HepG2 (cell line): ENCODE data around the gene HHATL. TPM values are rescaled to one million over a fixed set of nuclear protein-coding genes. Genes with fewer than 3 reads are reported as not detected.

Experiments used
- ATAC-seq: fragments of 200-7000 bp; cut with Tn5 transposase; 3 replicates; pipeline ENCODE4 v1.9.1; 2020; ENCODE audit warnings: mild to moderate bottlenecking, moderate library complexity
- BruUV-seq: library from RNA; stranded (reverse); fragments of 400-500 nt; replicated peaks from 2 replicates; lab custom pipeline; 2021; lab: Mats Ljungman, UMichigan
- CTCF ChIA-PET: fragments of 300-600 bp; formaldehyde crosslinking; extraction: SDS; loops from one replicate; lab custom pipeline; 2021; ENCODE audit warnings: low total read pairs, inconsistent platforms, low intra/inter-chr PET ratio; lab: Yijun Ruan, JAX
- POLR2A ChIA-PET: fragments of 350-600 bp; sonication (Branson Sonifier 250); formaldehyde crosslinking; loops from one replicate; lab custom pipeline; 2020; ENCODE audit warnings: antibody characterized with exemption, inconsistent platforms; lab: Yijun Ruan, JAX
- DNase-seq: peaks from one replicate; pipeline ENCODE4 v3.0.0-alpha.2; 2015; ENCODE audit warnings: low spot score
- FAIRE-seq: peaks from 3 replicates; lab custom pipeline; 2011; peaks lifted over from hg19 to GRCh38; lab: Jason Lieb, UNC
- H2AFZ ChIP-seq: one replicate; pipeline ENCODE4 v1.6.1; 2011; ENCODE audit warnings: low read length, inconsistent platforms
- H3K27ac ChIP-seq: fragments of 300-600 bp; 3 replicates; pipeline ENCODE4 v1.8.0; 2011; ENCODE audit warnings: mixed run types, mild to moderate bottlenecking, mixed read lengths, low read length, inconsistent platforms; ENCODE audit not compliant: insufficient read depth; ENCODE audit errors: extremely low read length
- H3K27me3 ChIP-seq, 2 experiments: fragments of 200-600 bp in 1 of 2; 2 replicates in 1 of 2; 3 replicates in 1 of 2; pipeline versions ENCODE4 v1.6.0 to v1.8.0; 2011; ENCODE audit warnings: low read length in 2 of 2, mild to moderate bottlenecking in 2 of 2, moderate library complexity in 2 of 2, inconsistent platforms in 1 of 2; ENCODE audit not compliant: insufficient read depth in 2 of 2, control insufficient read depth in 1 of 2
- H3K36me3 ChIP-seq, 2 experiments: fragments of 200-600 bp in 1 of 2; replicated peaks in 1 of 2; 2 replicates in 1 of 2; 3 replicates in 1 of 2; pipeline versions ENCODE4 v1.5.1 to v1.8.0; 2011; ENCODE audit warnings: low read length in 2 of 2, inconsistent platforms in 1 of 2; ENCODE audit not compliant: insufficient read depth in 2 of 2, control insufficient read depth in 1 of 2
- H3K4me1 ChIP-seq: 2 replicates; pipeline ENCODE4 v1.5.1; 2012; ENCODE audit warnings: low read length, inconsistent platforms; ENCODE audit not compliant: insufficient read depth
- H3K4me2 ChIP-seq: 2 replicates; pipeline ENCODE4 v1.6.0; 2011; ENCODE audit warnings: low read depth, low read length, inconsistent platforms
- H3K4me3 ChIP-seq, 3 experiments: fragments of 200-600 bp in 1 of 3; sonication (generic), shearing (Covaris generic) in 1 of 3; replicated peaks in 1 of 3; 2 replicates each; pipeline ENCODE4 v1.5.1; 2011 to 2016; ENCODE audit warnings: low read length in 3 of 3, inconsistent platforms in 2 of 3, low read depth in 2 of 3, mild to moderate bottlenecking in 2 of 3, control low read depth in 1 of 3, mixed read lengths in 1 of 3; ENCODE audit not compliant: insufficient read depth in 1 of 3
- H3K79me2 ChIP-seq: one replicate; pipeline ENCODE4 v1.6.1; 2011; ENCODE audit warnings: low read length, inconsistent platforms; ENCODE audit not compliant: insufficient read depth
- H3K9ac ChIP-seq: 2 replicates; pipeline ENCODE4 v1.6.0; 2011; ENCODE audit warnings: mild to moderate bottlenecking, low read depth, low read length, inconsistent platforms; ENCODE audit not compliant: insufficient read depth
- H3K9me3 ChIP-seq: 2 replicates; pipeline ENCODE4 v1.5.1; 2012; ENCODE audit warnings: mild to moderate bottlenecking, low read length
- H4K20me1 ChIP-seq: 2 replicates; pipeline ENCODE4 v1.6.0; 2011; ENCODE audit warnings: inconsistent platforms, mild to moderate bottlenecking, low read length, moderate library complexity; ENCODE audit not compliant: insufficient read depth
- GATA4 ChIP-seq: sonication (generic); IDR thresholded peaks from 2 replicates; pipeline ENCODE4 v1.6.1; 2016; ENCODE audit warnings: antibody characterized with exemption, low read depth, borderline replicate concordance
- KLF6 ChIP-seq: IDR thresholded peaks from 2 replicates; pipeline ENCODE4 v1.8.0; 2016; ENCODE audit warnings: missing biosample characterization, missing genetic modification reagents
- KLF9 ChIP-seq: IDR thresholded peaks from 2 replicates; pipeline ENCODE4 v1.6.1; 2016; ENCODE audit warnings: low read depth
- PLSCR1 ChIP-seq: sonication (generic); formaldehyde crosslinking; IDR thresholded peaks from 2 replicates; pipeline ENCODE4 v1.5.0; 2020; ENCODE audit warnings: missing genetic modification reagents, mild to moderate bottlenecking, borderline replicate concordance
- SAFB2 ChIP-seq: sonication (generic); formaldehyde crosslinking; IDR thresholded peaks from 2 replicates; pipeline ENCODE4 v1.5.1; 2020; ENCODE audit warnings: missing genetic modification reagents, low read depth, mild to moderate bottlenecking, borderline replicate concordance
- THRA ChIP-seq: sonication (generic); formaldehyde crosslinking; IDR thresholded peaks from 2 replicates; pipeline ENCODE4 v1.4.0; 2020; ENCODE audit warnings: missing genetic modification reagents, borderline replicate concordance
- TMF1 ChIP-seq: sonication (generic); formaldehyde crosslinking; IDR thresholded peaks from 2 replicates; pipeline ENCODE4 v1.8.1; 2022; ENCODE audit warnings: low read depth, missing genetic modification reagents
- TSC22D2 ChIP-seq: sonication (generic); formaldehyde crosslinking; IDR thresholded peaks from 2 replicates; pipeline ENCODE4 v1.5.1; 2020; ENCODE audit warnings: missing genetic modification reagents, mild to moderate bottlenecking, borderline replicate concordance
- XBP1 ChIP-seq: sonication (generic); formaldehyde crosslinking; IDR thresholded peaks from 2 replicates; pipeline ENCODE4 v1.5.0; 2020; ENCODE audit warnings: missing genetic modification reagents
- ZNF207 ChIP-seq: fragments of 450-650 bp; IDR thresholded peaks from 2 replicates; pipeline ENCODE4 v1.6.1; 2016; ENCODE audit warnings: antibody characterized with exemption, borderline replicate concordance
- ZNF543 ChIP-seq: sonication (generic); formaldehyde crosslinking; IDR thresholded peaks from 2 replicates; pipeline ENCODE4 v1.4.0; 2020; ENCODE audit warnings: mild to moderate bottlenecking, missing genetic modification reagents
- ZNF570 ChIP-seq: sonication (generic); formaldehyde crosslinking; IDR thresholded peaks from 2 replicates; pipeline ENCODE4 v1.4.0; 2020; ENCODE audit warnings: mild to moderate bottlenecking, missing genetic modification reagents, borderline replicate concordance
- ZNF775 ChIP-seq: sonication (generic); formaldehyde crosslinking; IDR thresholded peaks from 2 replicates; pipeline ENCODE4 v1.4.0; 2020; ENCODE audit warnings: missing genetic modification reagents, mild to moderate bottlenecking, moderate library complexity, borderline replicate concordance
- ZSCAN5A ChIP-seq: sonication (generic); formaldehyde crosslinking; IDR thresholded peaks from 2 replicates; pipeline ENCODE4 v1.8.0; 2022; ENCODE audit warnings: mild to moderate bottlenecking, missing genetic modification reagents, borderline replicate concordance
- WGBS: methylation state at CpG from one replicate; pipeline ENCODE4 v1.1.6; 2017; ENCODE audit warnings: low lambda C conversion rate; 5-methylcytosine and 5-hydroxymethylcytosine counted together
- in situ Hi-C: cut with HindIII; loops from 2 replicates; pipeline ENCODE4 v1.10.0; 2017; ENCODE audit warnings: low pct_unique_long_range_greater_than_20kb; ENCODE audit not compliant: extremely low pct_ligation_motif_present
- intact Hi-C: fragments of 100-400 bp; cut with micrococcal nuclease; formaldehyde crosslinking; loops from one replicate; pipeline ENCODE4 v1.10.0; 2022; ENCODE audit not compliant: unreplicated experiment
- polyA plus RNA-seq, 8 experiments: library from polyadenylated mRNA; depleted of rRNA in 3 of 8; stranded (reverse) in 7 of 8; unstranded in 1 of 8; fragments of >200 nt; fragmentation: Illumina TruSeq in 4 of 8; extraction: Trizol in 4 of 8; gene quantifications; 2 replicates each; pipeline versions ENCODE4 v1.2.1 to v1.2.3, GENCODE V29; 2011 to 2016; ENCODE audit warnings: low read depth in 4 of 8, missing spikeins in 1 of 8, mixed read lengths in 1 of 8; ENCODE audit not compliant: insufficient read depth in 1 of 8
- total RNA-seq, 5 experiments: library from RNA; depleted of rRNA; stranded (reverse); fragments of >200 nt; fragmentation: Illumina TruSeq; extraction: Trizol; gene quantifications; 2 replicates each; pipeline ENCODE4 v1.2.3, GENCODE V29; 2016; ENCODE audit warnings: low read depth in 1 of 5

Gene HHATL
- total and polyA plus RNA-seq, 2 of the 13 experiments (the other 11 are each of a cell fraction or from before 2014, with no cell fraction given), result 0.26 TPM; not detected in 1

GRCh38 chr3:42725454-42725853 is 22.9 kb upstream of the HHATL start (continued):
- TF ChIP-seq ZNF775, result no peak
- TF ChIP-seq THRA (CRISPR knock-in tag), result no peak
- TF ChIP-seq XBP1 (CRISPR knock-in tag), result no peak
- no peak for TF ChIP-seq GATA4
- no peak for TF ChIP-seq PLSCR1 (CRISPR knock-in tag)
- TF ChIP-seq KLF9 (CRISPR knock-in tag), result no peak
- TF ChIP-seq ZNF543, result no peak
- TF ChIP-seq TSC22D2, result no peak
- no peak for TF ChIP-seq ZNF207

- CTCF ChIA-PET, result no interaction called here
- DNase-seq (no peak), ATAC-seq (no peak), FAIRE-seq (no peak)
- in situ Hi-C loops, result no loop called here
- WGBS, result 64% methylated on average over 2 of the region's 2 CpGs
- Histone ChIP-seq H3K9me3 (no peaks in the 10 kb centered on the region), H3K4me3 (no peak overlapping the region), H3K79me2 (no peaks in the 10 kb centered on the region), H4K20me1 (no peaks in the 10 kb centered on the region), H3K27me3 (no peaks in the 10 kb centered on the region; a peak in 1 of 5 replicates), H3K36me3 (no peaks in the 10 kb centered on the region), H3K9ac (no peak overlapping the region), H3K4me2 (no peak overlapping the region), H2AFZ (no peak overlapping the region), H3K27ac (no peak overlapping the region), H3K4me1 (no peaks in the 10 kb centered on the region)
- no peak for TF ChIP-seq ZNF570 (CRISPR knock-in tag)
- TF ChIP-seq TMF1 (CRISPR knock-in tag), result no peak
- TF ChIP-seq THRA (CRISPR knock-in tag), result no peak
- TF ChIP-seq KLF6, result no peak
- no peak for TF ChIP-seq SAFB2 (CRISPR knock-in tag)
- no peak for TF ChIP-seq ZSCAN5A (CRISPR knock-in tag)
- intact Hi-C loops, result no loop called here
- no TSS peak for BruUV-seq
- POLR2A ChIA-PET, result interaction anchor here (0.7 kb wide), 1 partner anchor 9 kb away, joined by 5 read pairs; no protein-coding TSS in a partner anchor
Observed at GRCh38 chr3:42723219-42723618, 20.6 kb upstream of the HHATL start.
